GM21526 (cell line): ENCODE measurements around the gene FABP6.

Experiments used
- ATAC-seq: cut with Tn5 transposase; IDR thresholded peaks from one replicate; pipeline ENCODE4 v1.9.1; 2021; ENCODE audit warnings: moderate library complexity; ENCODE audit not compliant: unreplicated experiment, low FRiP score

Gene FABP6

GRCh38 chr5:160260881-160261815, 31.8 kb downstream of the FABP6 start:
- ATAC-seq = peak; percentile 51

GRCh38 chr5:160262151-160263074, 33.1 kb downstream of the FABP6 start:
- no peak for ATAC-seq

GRCh38 chr5:160263326-160263855, 34.1 kb downstream of the FABP6 start:
- no peak for ATAC-seq

GRCh38 chr5:160266044-160266443, 36.7 kb downstream of the FABP6 start:
- ATAC-seq = no peak

GRCh38 chr5:160266752-160267345, 37.5 kb downstream of the FABP6 start:
- no peak for ATAC-seq

- ATAC-seq = no peak
Observed at GRCh38 chr5:160268121-160268520, 38.8 kb downstream of the FABP6 start.

- ATAC-seq = no peak
Observed at GRCh38 chr5:160269017-160269416, 39.7 kb downstream of the FABP6 start.

GRCh38 chr5:160270704-160271103, 41.4 kb downstream of the FABP6 start:
- no peak for ATAC-seq

GRCh38 chr5:160271396-160271795, 42.1 kb downstream of the FABP6 start:
- no peak for ATAC-seq

- ATAC-seq = no peak
Observed at GRCh38 chr5:160271836-160272235, 42.5 kb downstream of the FABP6 start.

GRCh38 chr5:160272264-160272663, 43.0 kb downstream of the FABP6 start:
- ATAC-seq = no peak

- ATAC-seq = no peak
Observed at GRCh38 chr5:160272889-160273288, 43.6 kb downstream of the FABP6 start.

GRCh38 chr5:160274483-160274931, 45.2 kb downstream of the FABP6 start:
- no peak for ATAC-seq

- ATAC-seq = no peak
Observed at GRCh38 chr5:160278343-160278742, 49.0 kb downstream of the FABP6 start.

GRCh38 chr5:160280384-160281095, 51.2 kb downstream of the FABP6 start:
- ATAC-seq = no peak

- no peak for ATAC-seq
Observed at GRCh38 chr5:160281275-160281674, 52.0 kb downstream of the FABP6 start.

GRCh38 chr5:160284291-160284873, 55.1 kb downstream of the FABP6 start:
- ATAC-seq = no peak

- ATAC-seq = no peak
Observed at GRCh38 chr5:160285316-160285715, 56.0 kb downstream of the FABP6 start.

GRCh38 chr5:160286947-160287346, 57.6 kb downstream of the FABP6 start:
- no peak for ATAC-seq
